GM18907 (cell line): Measurements from ENCODE around the gene ANO6.

Experiments
- ATAC-seq: cut with Tn5 transposase; IDR thresholded peaks from one replicate; pipeline ENCODE4 v1.9.1; 2021; ENCODE audit warnings: mild to moderate bottlenecking, moderate library complexity; ENCODE audit not compliant: unreplicated experiment

ANO6 gene

GRCh38 chr12:45342171-45342570 lies 126.3 kb downstream of the ANO6 start:
- no peak for ATAC-seq

- ATAC-seq: no peak
Observed at GRCh38 chr12:45342848-45343247, 127.0 kb downstream of the ANO6 start.

GRCh38 chr12:45343269-45344051 lies 127.6 kb downstream of the ANO6 start:
- no peak for ATAC-seq

DNA sequence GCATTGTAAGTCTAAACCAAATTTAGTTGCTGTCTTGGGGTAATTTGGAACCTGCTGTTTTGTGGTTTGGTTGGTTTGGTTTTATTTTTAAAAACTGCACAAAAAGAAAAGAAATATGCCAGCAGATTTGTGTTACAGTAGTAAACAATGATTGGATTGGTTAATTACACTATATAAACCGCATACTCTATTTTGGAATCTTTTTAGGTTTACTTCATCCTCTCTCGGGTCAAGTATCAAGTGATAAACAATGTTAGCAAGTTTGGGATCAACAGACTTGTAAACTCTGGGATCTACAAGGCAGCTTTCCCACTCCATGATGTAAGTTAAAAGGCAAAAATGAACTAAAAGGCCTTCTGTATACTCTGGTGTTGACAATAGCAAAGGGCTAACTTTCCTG lies 132.4 kb downstream of the ANO6 start:
- ATAC-seq: no peak

- no peak for ATAC-seq
Observed at GRCh38 chr12:45348986-45349385, 133.1 kb downstream of the ANO6 start.

DNA sequence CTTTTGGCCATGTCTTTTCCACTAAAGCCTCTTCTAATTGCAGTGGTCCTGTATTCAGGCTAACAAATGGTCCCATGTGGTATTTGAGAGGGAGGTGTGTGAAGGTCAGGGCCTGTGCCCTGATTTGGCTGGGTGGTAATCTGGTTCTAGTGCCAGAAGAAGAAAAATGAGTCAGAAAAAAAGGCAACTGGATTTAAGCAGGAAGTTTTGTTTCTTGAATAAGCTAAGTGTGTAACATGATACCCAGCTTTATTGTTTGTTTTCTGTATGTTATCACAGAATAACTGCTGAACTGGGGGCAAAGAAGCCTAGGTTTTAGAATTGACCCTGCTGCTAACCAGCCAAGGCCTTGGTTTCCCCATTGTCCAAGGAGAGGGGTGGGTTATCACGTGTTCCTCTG lies 134.0 kb downstream of the ANO6 start:
- no peak for ATAC-seq

DNA sequence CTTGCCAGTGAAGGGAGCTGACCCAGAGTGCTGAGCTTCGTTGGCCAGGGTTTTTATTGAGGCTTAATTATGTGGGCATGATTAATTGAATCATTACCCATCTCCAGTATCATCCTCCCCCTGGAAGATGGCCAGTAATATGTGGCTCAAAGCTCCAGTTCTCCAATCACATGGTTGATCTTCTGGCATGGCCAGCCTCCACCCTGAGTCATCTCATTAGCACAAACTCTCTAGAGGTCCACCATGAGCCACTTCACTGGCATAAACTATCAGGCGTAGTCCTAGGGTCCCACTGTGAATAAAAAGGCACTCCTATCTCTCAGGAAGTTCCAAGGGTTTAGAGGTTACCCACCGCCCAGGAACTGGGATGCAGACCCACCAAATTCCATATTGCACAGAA lies 135.0 kb downstream of the ANO6 start:
- no peak for ATAC-seq

DNA sequence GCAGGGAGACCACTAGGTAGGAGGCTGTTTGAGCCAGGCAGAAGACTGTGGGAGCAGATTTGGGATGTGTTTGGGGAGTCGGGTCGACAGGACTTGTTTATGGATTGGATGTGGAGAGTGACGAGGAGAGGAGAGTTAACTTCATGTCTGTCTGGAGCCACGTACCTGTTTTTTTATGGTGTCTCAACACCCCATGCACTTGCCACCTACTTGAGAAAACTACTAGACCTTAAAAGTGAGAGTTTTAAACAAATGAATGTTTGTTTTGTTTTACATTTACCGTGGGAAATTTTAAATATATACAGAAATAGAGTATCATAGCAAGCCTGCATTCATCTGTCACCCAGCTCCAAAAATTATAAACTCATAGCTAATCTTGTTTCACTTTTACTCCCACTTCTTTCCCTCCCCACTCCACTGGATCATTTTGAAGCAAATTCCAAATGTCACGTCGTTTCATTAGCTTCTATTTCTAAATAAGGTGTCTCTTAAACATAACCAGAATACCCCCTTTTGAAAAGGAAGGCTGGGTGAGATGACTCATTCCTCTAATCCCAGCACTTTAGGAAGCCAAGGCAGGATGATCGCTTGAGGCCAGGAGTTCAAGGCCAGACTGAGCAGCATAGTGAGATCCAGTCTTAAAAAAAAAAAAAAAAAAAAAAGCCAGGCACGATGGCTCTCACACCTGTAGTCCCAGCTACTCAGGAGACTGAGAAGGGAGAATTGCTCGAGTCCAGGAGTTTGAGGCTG lies 136.2 kb downstream of the ANO6 start:
- ATAC-seq: no peak

GRCh38 chr12:45353944-45354343 lies 138.0 kb downstream of the ANO6 start:
- peak; percentile 39 for ATAC-seq

- ATAC-seq: peak; percentile 99
Observed at GRCh38 chr12:45354399-45354798, 138.5 kb downstream of the ANO6 start.

DNA sequence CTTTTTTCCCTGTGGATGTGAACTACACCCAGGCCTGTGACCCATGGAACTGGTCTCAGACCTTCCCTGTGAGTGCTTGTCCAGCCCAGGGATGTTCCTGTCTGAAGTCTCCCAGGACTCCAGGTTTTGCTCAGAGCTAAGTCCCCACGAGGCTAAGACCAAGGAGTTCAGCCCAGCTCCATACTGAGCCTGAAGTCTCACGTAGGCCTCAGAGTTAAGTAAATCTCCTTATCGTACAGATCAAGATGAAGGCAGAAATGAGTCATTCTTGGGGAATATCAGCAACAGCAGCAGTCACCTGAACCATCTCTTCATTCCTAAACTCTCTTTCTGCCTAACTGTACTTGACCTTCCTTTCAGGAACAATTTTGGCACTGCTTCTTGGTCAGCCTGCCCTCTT lies 139.8 kb downstream of the ANO6 start:
- ATAC-seq: no peak

DNA sequence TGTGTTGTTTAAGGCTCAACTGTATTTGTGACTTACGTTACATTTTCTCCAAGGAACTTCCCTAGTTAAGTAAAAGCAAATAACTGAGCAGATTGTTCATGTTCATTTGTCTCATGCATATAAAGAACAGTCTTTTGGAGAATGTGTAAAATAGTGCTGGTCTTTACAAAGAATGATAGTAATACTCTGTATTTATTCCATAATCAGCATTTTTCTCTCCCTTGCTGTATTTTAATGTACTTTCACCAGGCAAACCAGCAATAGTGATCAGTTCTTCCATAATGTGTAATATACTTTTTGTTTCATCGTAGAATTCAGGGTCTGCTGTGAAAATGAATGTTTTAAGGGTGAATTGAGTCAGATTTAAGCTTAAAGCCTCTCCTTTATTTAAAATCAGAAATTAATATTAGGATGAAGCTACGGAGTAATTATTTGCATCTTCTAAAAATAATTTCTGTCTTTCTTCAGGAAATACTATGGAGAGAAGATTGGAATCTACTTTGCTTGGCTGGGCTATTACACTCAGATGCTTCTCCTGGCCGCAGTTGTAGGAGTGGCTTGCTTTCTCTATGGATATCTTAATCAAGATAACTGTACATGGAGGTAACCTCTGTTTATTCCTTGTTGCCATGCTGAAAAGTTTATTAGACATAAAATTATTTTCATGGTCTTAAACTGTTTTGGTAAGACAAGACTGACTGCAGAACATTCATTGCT lies 141.1 kb downstream of the ANO6 start:
- no peak for ATAC-seq

GRCh38 chr12:45357539-45358417 lies 141.9 kb downstream of the ANO6 start:
- ATAC-seq: no peak

- no peak for ATAC-seq
Observed at GRCh38 chr12:45362291-45362690, 146.4 kb downstream of the ANO6 start.

GRCh38 chr12:45363903-45364302 lies 148.0 kb downstream of the ANO6 start:
- no peak for ATAC-seq

DNA sequence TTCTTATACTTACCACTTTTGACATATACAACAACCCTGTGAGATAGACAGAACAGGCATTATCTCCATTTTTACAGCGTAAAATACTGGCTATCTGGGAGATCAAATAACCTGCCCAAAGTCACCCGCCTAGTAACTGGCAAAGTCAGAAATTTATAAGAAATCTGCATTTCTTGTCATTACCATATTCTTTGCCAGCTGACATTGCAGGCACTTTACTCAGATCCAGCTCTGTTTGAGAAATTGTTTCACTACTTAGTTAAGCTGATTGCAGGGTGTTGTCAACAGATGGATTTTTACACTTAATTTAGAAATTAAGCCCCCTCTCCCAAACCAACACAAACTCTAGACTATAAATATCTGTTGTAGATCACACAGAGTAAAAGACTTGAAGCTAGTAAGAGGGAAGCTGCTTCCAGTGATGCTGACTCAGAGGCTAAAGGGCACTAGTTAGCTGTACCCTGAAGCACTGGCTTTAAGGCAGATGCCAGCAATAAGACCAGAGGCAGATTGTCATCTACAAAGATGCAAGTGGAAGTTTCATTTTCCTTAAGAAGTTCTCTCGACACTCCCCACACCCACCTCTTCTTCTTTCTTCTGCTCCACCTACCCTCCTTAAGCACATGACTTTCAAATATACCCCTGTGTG lies 153.1 kb downstream of the ANO6 start:
- no peak for ATAC-seq

DNA sequence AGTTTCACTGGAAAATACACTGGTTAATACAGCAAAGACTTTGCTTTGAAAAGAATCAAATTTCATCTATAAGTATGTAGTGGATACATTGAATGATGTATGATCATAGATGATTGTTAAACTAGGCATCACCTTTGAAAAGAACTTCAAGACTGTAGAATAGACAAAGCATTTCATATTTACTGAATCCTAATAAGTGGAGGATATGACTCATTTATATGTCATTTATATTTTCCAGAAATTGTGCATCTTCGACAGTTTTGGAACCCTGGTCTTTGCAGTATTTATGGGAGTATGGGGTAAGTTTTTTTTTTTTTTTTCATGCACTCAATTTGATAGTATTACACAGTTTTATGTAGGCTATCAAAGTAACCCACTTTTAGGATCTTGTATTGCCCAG lies 161.9 kb downstream of the ANO6 start:
- no peak for ATAC-seq

GRCh38 chr12:45379261-45379660 lies 163.4 kb downstream of the ANO6 start:
- no peak for ATAC-seq

DNA sequence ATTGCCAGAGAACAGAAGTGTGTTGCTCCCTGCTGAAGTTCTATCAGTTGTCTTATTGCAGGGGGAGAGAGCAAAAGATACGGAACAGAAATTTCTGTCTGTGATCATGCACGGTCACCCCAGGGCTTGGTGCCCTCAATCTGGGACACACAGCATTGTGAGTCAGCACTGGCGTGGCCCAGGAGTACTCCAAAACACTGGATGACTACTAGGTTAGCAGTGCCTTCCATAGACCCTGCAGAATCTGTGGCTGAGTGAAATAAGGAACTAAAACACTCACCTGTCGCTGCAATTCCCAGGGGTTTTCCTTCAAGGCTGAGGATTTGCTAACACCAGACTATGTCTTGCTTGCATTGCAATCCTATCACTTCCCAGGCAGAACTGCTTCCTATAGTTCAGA lies 165.5 kb downstream of the ANO6 start:
- ATAC-seq: no peak

GRCh38 chr12:45388545-45388944 lies 172.7 kb downstream of the ANO6 start:
- ATAC-seq: no peak
